Effector memory CD8-positive, alpha-beta T cell (primary cell): ENCODE data around the gene KRT23.

Source experiments
- ATAC-seq: fragments of 150-1000 bp; cut with Tn5 transposase; replicated peaks from 2 replicates; pipeline ENCODE4 v1.10.0; 2021; ENCODE audit warnings: mild to moderate bottlenecking, moderate library complexity
- DNase-seq, 3 experiments: peaks; one replicate each; pipeline ENCODE4 v3.0.0; 2021
- H3K27ac Mint-ChIP-seq, 2 donors: one replicate each; pipeline ENCODE4 v1.8.0; 2022; ENCODE audit warnings: mild to moderate bottlenecking in 2 of 2, mixed read lengths in 2 of 2, moderate library complexity in 2 of 2
- H3K27me3 Mint-ChIP-seq, 2 donors: one replicate each; pipeline ENCODE4 v1.8.0; 2022; ENCODE audit warnings: mixed read lengths in 2 of 2
- H3K36me3 Mint-ChIP-seq: one replicate; pipeline ENCODE4 v1.8.0; 2022; ENCODE audit warnings: mild to moderate bottlenecking, moderate library complexity, mixed read lengths; ENCODE audit not compliant: insufficient read depth
- H3K4me1 Mint-ChIP-seq, 2 donors: one replicate each; pipeline ENCODE4 v1.8.0; 2022; ENCODE audit warnings: low read depth in 2 of 2, mixed read lengths in 2 of 2
- H3K4me3 Mint-ChIP-seq, 2 donors: one replicate each; pipeline ENCODE4 v1.8.0; 2022; ENCODE audit warnings: mild to moderate bottlenecking in 2 of 2, mixed read lengths in 2 of 2, moderate library complexity in 2 of 2
- H3K9me3 Mint-ChIP-seq, 2 donors: one replicate each; pipeline ENCODE4 v1.8.0; 2022; ENCODE audit warnings: mixed read lengths in 2 of 2

Gene KRT23

GRCh38 chr17:40888196-40888720, 49.2 kb downstream of the KRT23 start:
- Mint-ChIP-seq H3K9me3 (no peaks in the 10 kb centered on the region), H3K4me3 (no peak overlapping the region), H3K27ac (no peak overlapping the region), H3K4me1 (no peaks in the 10 kb centered on the region), H3K36me3 (no peaks in the 10 kb centered on the region), H3K27me3 (peaks cover 54 to 62% of the 10 kb centered on the region in 2 donors)
- DNase-seq = no peak
- no peak for ATAC-seq

GRCh38 chr17:40886090-40886489, 51.4 kb downstream of the KRT23 start:
- Mint-ChIP-seq H3K4me3 (no peak overlapping the region), H3K4me1 (no peaks in the 10 kb centered on the region), H3K27me3 (peaks cover 53 to 59% of the 10 kb centered on the region in 2 donors), H3K9me3 (no peaks in the 10 kb centered on the region), H3K36me3 (no peaks in the 10 kb centered on the region), H3K27ac (no peak overlapping the region)
- ATAC-seq (no peak), DNase-seq (no peak)

- Mint-ChIP-seq H3K27me3 (peaks cover 41 to 48% of the 10 kb centered on the region in 2 donors), H3K27ac (peak within 1 kb of the TSS in 1 of 2 donors; percentile 49), H3K4me3 (no peak within 1 kb of the TSS), H3K4me1 (no peaks in the 10 kb centered on the region), H3K36me3 (no peaks in the 10 kb centered on the region), H3K9me3 (no peaks in the 10 kb centered on the region)
- no peak for ATAC-seq
- DNase-seq = no peak
These were observed 52.5 kb downstream of the KRT23 start, which contains the start of gene KRT20 for GRCh38 chr17:40884708-40885512. KRT20 (minus strand) TSS chr17:40885242; CDS start chr17:40885185, 57 bp downstream.

GRCh38 chr17:40883626-40884334, 53.7 kb downstream of the KRT23 start:
- Mint-ChIP-seq H3K4me1 (no peaks in the 10 kb centered on the region), H3K36me3 (no peaks in the 10 kb centered on the region), H3K27ac (no peak overlapping the region), H3K27me3 (peaks cover 30 to 37% of the 10 kb centered on the region in 2 donors), H3K9me3 (no peaks in the 10 kb centered on the region), H3K4me3 (no peak overlapping the region)
- no peak for ATAC-seq
- no peak for DNase-seq

- Mint-ChIP-seq H3K4me3 (no peak overlapping the region), H3K27me3 (peaks cover 22 to 29% of the 10 kb centered on the region in 2 donors), H3K27ac (no peak overlapping the region), H3K9me3 (no peaks in the 10 kb centered on the region), H3K4me1 (no peaks in the 10 kb centered on the region), H3K36me3 (no peaks in the 10 kb centered on the region)
- ATAC-seq = no peak
- DNase-seq = no peak
These were observed 54.4 kb downstream of the KRT23 start for GRCh38 chr17:40883031-40883430.

GRCh38 chr17:40879026-40879425, 58.4 kb downstream of the KRT23 start:
- Mint-ChIP-seq H3K36me3 (no peaks in the 10 kb centered on the region), H3K4me3 (no peak overlapping the region), H3K4me1 (no peaks in the 10 kb centered on the region), H3K9me3 (no peaks in the 10 kb centered on the region), H3K27ac (no peak overlapping the region), H3K27me3 (peaks cover 17 to 29% of the 10 kb centered on the region in 2 donors)
- no peak for ATAC-seq
- no peak for DNase-seq

GRCh38 chr17:40878044-40878443, 59.4 kb downstream of the KRT23 start:
- ATAC-seq = no peak
- peaks cover 8 to 20% of the 10 kb centered on the region in 2 donors for H3K27me3 Mint-ChIP-seq
- H3K4me1 Mint-ChIP-seq = no peaks in the 10 kb centered on the region
- H3K4me3 Mint-ChIP-seq = no peak overlapping the region
- no peaks in the 10 kb centered on the region for H3K36me3 Mint-ChIP-seq
- DNase-seq = no peak
- H3K9me3 Mint-ChIP-seq = no peaks in the 10 kb centered on the region
- no peak overlapping the region for H3K27ac Mint-ChIP-seq

GRCh38 chr17:40873801-40874200, 63.6 kb downstream of the KRT23 start:
- no peak for DNase-seq
- no peak overlapping the region for H3K4me3 Mint-ChIP-seq
- H3K36me3 Mint-ChIP-seq = no peaks in the 10 kb centered on the region
- H3K27me3 Mint-ChIP-seq = peaks cover 0 to 44% of the 10 kb centered on the region in 2 donors
- H3K27ac Mint-ChIP-seq = no peak overlapping the region
- H3K4me1 Mint-ChIP-seq = no peaks in the 10 kb centered on the region
- ATAC-seq = no peak
- H3K9me3 Mint-ChIP-seq = no peaks in the 10 kb centered on the region

- Mint-ChIP-seq H3K27me3 (peaks cover 0 to 44% of the 10 kb centered on the region in 2 donors), H3K9me3 (no peaks in the 10 kb centered on the region), H3K36me3 (no peaks in the 10 kb centered on the region), H3K27ac (no peak overlapping the region), H3K4me1 (no peaks in the 10 kb centered on the region), H3K4me3 (no peak overlapping the region)
- no peak for ATAC-seq
- no peak for DNase-seq
These were observed 64.2 kb downstream of the KRT23 start for GRCh38 chr17:40873255-40873654.
